ENCODE measurements around the gene DNAH8. TPM values are rescaled to one million over a fixed set of nuclear protein-coding genes. Genes with fewer than 3 reads are reported as not detected.

The DNAH8 gene
- total and polyA plus RNA-seq, 9 donors, result 0.58 to 4.3 (median 1.5) TPM

DNA sequence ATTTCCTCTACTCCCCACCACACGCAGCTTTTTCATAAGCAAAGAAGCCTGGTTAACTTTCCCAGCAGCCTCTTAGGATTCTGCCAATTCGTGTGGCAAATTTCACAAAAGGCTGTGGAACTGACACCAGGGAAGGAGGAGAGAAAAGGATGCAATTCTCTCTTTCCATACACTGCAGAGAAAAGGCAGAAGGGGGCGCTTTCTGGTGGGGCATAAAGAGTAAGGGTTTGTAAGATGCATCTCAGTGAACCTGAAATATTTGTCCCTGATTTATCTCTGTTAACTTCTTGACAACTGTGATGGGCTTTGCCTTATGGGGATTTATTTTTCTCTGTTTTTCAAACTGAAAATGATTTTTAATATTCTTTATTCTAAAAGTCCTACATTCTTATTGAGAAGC is 288.0 kb downstream of the DNAH8 start:
- DNase-seq, result no peak
- Histone ChIP-seq H3K9me3 (replicated peaks; ENCODE audit: control insufficient read depth, low read depth, low read length) (no peaks in the 10 kb centered on the region), H3K36me3 (ENCODE audit: control insufficient read depth, insufficient read depth, low read length) (no peaks in the 10 kb centered on the region), H3K27ac (ENCODE audit: low read length) (no peak overlapping the region), H3K4me1 (ENCODE audit: control insufficient read depth, insufficient read depth, low read length) (no peaks in the 10 kb centered on the region), H3K4me3 (ENCODE audit: low read length) (no peak overlapping the region), H3K27me3 (ENCODE audit: control insufficient read depth, insufficient read depth, low read length) (peaks cover 7% of the 10 kb centered on the region)
- no CpG with 5 or more reads among the region's 3 CpGs for WGBS (ENCODE audit: insufficient coverage)

DNA sequence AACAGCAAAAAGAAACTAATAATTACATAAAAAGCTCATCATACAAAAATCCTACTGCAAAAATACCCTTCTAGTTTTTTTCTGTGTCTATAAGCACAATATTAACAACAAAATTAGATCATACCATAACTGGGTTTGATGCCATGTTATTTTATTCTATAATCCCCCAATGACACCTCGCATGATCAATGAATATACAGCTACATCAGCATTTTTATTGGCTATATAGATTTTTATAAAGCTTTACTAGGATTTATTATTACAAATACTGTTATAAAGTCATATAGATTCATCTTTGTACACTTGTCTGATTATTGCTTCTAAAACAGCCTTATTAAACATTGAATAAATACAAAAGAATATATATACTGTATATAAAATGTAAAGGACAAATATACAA is 288.4 kb downstream of the DNAH8 start:
- H3K27ac ChIP-seq (ENCODE audit: low read length), result no peak overlapping the region
- peaks cover 7% of the 10 kb centered on the region for H3K27me3 ChIP-seq (ENCODE audit: control insufficient read depth, insufficient read depth, low read length)
- no peaks in the 10 kb centered on the region for H3K9me3 ChIP-seq (replicated peaks; ENCODE audit: control insufficient read depth, low read depth, low read length)
- no peak overlapping the region for H3K4me3 ChIP-seq (ENCODE audit: low read length)
- no peaks in the 10 kb centered on the region for H3K36me3 ChIP-seq (ENCODE audit: control insufficient read depth, insufficient read depth, low read length)
- no peaks in the 10 kb centered on the region for H3K4me1 ChIP-seq (ENCODE audit: control insufficient read depth, insufficient read depth, low read length)
- no CpG with 5 or more reads among the region's 1 CpG for WGBS (ENCODE audit: insufficient coverage)
- no peak for DNase-seq

DNA sequence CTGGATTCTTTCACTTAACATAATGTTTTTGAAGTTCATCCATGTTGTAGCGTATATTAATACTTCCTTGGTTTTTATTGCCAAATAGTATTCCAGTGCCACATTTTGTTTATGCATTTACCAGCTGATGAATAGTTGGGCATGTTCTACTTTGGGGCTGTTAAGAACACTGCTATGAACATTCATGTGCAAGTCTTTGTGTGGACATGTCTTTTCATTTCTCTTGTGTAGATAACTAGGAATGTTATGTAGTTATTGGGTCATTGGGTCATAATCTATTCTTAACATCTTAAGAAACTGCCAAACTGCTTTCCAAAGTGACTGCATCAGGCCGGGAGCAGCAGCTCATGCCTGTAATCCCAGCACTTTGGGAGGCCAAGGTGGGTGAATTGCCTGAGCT is 289.7 kb downstream of the DNAH8 start:
- H3K4me3 ChIP-seq (ENCODE audit: low read length), result no peak overlapping the region
- peaks cover 7% of the 10 kb centered on the region for H3K27me3 ChIP-seq (ENCODE audit: control insufficient read depth, insufficient read depth, low read length)
- no peaks in the 10 kb centered on the region for H3K36me3 ChIP-seq (ENCODE audit: control insufficient read depth, insufficient read depth, low read length)
- DNase-seq, result no peak
- WGBS (ENCODE audit: insufficient coverage), result no CpG with 5 or more reads among the region's 2 CpGs
- H3K4me1 ChIP-seq (ENCODE audit: control insufficient read depth, insufficient read depth, low read length), result no peaks in the 10 kb centered on the region
- no peak overlapping the region for H3K27ac ChIP-seq (ENCODE audit: low read length)
- no peaks in the 10 kb centered on the region for H3K9me3 ChIP-seq (replicated peaks; ENCODE audit: control insufficient read depth, low read depth, low read length)

DNA sequence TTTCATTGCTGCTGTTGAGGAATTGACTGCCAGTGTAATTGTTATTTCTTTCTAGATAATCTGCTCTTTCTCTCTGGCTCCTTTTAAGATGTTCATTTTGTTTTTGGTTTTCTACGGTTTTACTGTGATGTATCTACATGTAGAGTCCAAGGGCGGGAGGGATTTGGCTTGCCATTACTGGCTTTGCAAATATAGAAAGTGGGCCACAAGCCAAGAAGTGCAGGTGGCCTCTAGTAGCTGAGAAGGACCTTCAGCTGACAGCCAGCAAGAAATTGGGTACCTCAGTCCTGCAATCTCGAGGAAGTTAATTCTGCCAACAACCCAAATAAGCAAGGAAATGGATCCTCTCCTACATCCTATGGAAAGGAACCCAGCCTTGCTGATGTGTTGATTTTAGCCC is 290.7 kb downstream of the DNAH8 start:
- DNase-seq, result no peak
- no peak overlapping the region for H3K4me3 ChIP-seq (ENCODE audit: low read length)
- no peak overlapping the region for H3K27ac ChIP-seq (ENCODE audit: low read length)
- peaks cover 5% of the 10 kb centered on the region for H3K27me3 ChIP-seq (ENCODE audit: control insufficient read depth, insufficient read depth, low read length)
- no peaks in the 10 kb centered on the region for H3K36me3 ChIP-seq (ENCODE audit: control insufficient read depth, insufficient read depth, low read length)
- no peaks in the 10 kb centered on the region for H3K9me3 ChIP-seq (replicated peaks; ENCODE audit: control insufficient read depth, low read depth, low read length)
- WGBS (ENCODE audit: insufficient coverage), result 75% methylated on average over 1 of the region's 3 CpGs
- no peaks in the 10 kb centered on the region for H3K4me1 ChIP-seq (ENCODE audit: control insufficient read depth, insufficient read depth, low read length)

DNA sequence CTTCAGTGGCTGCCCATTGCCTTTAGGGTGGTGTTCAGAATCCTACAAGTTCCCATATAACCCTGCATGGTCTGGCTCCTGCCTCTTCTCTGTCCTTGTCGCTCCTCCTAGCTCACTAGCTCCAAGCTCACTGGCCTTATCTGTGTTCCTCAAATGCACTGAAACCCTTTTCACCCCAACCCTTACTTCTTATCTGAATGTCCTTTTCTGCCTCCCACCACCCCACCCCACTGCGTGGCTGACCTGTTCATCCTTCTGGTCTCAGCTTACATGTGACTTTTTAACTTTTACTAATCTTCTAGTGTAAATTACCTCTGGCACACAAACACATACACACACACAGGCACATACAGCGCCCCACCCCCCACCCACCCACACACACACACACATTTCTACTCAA is 292.5 kb downstream of the DNAH8 start:
- H3K27ac ChIP-seq (ENCODE audit: low read length), result no peak overlapping the region
- H3K27me3 ChIP-seq (ENCODE audit: control insufficient read depth, insufficient read depth, low read length), result peaks cover 5% of the 10 kb centered on the region
- no peak for DNase-seq
- no peaks in the 10 kb centered on the region for H3K4me1 ChIP-seq (ENCODE audit: control insufficient read depth, insufficient read depth, low read length)
- WGBS (ENCODE audit: insufficient coverage), result 88% methylated on average over 2 of the region's 3 CpGs
- no peaks in the 10 kb centered on the region for H3K36me3 ChIP-seq (ENCODE audit: control insufficient read depth, insufficient read depth, low read length)
- no peaks in the 10 kb centered on the region for H3K9me3 ChIP-seq (replicated peaks; ENCODE audit: control insufficient read depth, low read depth, low read length)
- H3K4me3 ChIP-seq (ENCODE audit: low read length), result no peak overlapping the region

DNA sequence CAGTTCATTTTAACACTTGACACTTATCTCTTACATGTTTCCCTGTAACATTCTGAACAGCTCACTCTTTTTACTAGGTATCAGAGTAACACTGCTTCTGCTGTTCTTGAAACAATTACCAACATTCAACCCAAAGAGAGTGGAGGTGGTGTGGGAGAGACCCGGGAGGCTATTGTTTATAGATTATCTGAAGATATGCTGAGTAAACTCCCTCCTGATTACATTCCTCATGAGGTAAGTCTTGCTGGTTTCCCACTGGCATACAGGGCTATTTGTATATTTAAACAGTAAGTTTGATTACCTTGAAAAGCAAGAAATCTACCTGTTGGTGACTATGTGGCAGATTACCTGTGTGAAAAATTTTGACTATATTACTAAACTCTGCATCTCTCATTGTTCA is 293.6 kb downstream of the DNAH8 start:
- no peaks in the 10 kb centered on the region for H3K4me1 ChIP-seq (ENCODE audit: control insufficient read depth, insufficient read depth, low read length)
- no CpG with 5 or more reads among the region's 1 CpG for WGBS (ENCODE audit: insufficient coverage)
- H3K4me3 ChIP-seq (ENCODE audit: low read length), result no peak overlapping the region
- DNase-seq, result no peak
- no peaks in the 10 kb centered on the region for H3K36me3 ChIP-seq (ENCODE audit: control insufficient read depth, insufficient read depth, low read length)
- H3K9me3 ChIP-seq (replicated peaks; ENCODE audit: control insufficient read depth, low read depth, low read length), result no peaks in the 10 kb centered on the region
- H3K27me3 ChIP-seq (ENCODE audit: control insufficient read depth, insufficient read depth, low read length), result peaks cover 5% of the 10 kb centered on the region
- no peak overlapping the region for H3K27ac ChIP-seq (ENCODE audit: low read length)

DNA sequence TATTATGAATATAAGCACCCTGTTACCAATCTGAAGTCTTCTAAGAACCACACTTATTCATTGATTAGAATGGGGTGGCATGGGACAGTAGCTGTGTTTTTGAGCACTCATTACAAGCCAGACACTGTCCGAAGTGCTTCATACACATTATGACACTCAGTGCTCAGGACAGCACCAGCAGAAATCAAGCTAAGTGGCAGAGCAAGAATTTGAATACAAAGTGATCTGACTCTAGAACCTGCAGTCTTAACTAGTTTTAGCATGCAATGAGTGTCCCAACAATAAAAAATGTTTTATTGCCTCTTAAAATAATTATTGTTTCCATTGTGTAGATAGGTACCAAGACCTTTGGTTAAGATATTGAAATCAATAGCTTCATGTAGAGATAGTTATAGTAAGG is 294.4 kb downstream of the DNAH8 start:
- Histone ChIP-seq H3K9me3 (replicated peaks; ENCODE audit: control insufficient read depth, low read depth, low read length) (no peaks in the 10 kb centered on the region), H3K4me3 (ENCODE audit: low read length) (no peak overlapping the region), H3K36me3 (ENCODE audit: control insufficient read depth, insufficient read depth, low read length) (no peaks in the 10 kb centered on the region), H3K27me3 (ENCODE audit: control insufficient read depth, insufficient read depth, low read length) (peaks cover 5% of the 10 kb centered on the region), H3K4me1 (ENCODE audit: control insufficient read depth, insufficient read depth, low read length) (no peaks in the 10 kb centered on the region), H3K27ac (ENCODE audit: low read length) (no peak overlapping the region)
- WGBS (ENCODE audit: insufficient coverage), result no CpG with 5 or more reads among the region's 1 CpG
- DNase-seq, result no peak

DNA sequence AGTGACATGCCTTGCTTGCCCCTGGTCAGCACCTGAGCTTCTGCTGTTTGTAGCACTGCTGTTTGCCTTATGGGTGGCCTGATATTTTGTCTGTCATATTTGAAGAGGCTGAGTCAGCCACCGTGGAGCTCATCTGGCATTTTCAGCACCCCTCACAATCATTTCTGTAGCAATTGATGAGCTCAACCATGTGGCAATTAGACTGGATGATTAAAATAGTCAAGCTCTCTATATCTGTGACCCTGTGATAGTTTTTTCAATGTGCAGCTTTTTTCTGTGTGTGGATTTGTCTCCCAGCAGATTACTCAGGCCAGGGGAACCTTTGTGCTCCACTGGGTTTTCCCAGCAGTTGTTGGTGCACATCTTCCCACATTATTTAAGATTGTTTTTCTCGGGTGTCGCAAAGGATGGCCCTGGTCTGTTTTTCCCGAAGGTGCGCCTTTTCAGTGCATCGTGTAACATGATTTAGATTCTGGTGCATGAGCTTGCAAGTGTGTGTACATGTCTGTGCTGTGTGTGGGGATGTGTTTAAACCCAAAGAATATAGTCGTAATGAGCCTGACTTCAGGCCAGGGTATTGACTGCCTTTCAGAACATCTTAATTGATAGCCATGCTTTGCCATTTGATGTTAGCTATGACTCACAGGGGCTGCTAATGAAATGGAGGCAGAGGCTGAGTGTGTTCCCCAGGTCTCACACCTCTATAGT is 301.9 kb downstream of the DNAH8 start:
- Histone ChIP-seq H3K9me3 (replicated peaks; ENCODE audit: control insufficient read depth, low read depth, low read length) (no peaks in the 10 kb centered on the region), H3K27me3 (ENCODE audit: control insufficient read depth, insufficient read depth, low read length) (no peaks in the 10 kb centered on the region), H3K4me1 (ENCODE audit: control insufficient read depth, insufficient read depth, low read length) (no peaks in the 10 kb centered on the region), H3K27ac (ENCODE audit: low read length) (no peak overlapping the region), H3K36me3 (ENCODE audit: control insufficient read depth, insufficient read depth, low read length) (no peaks in the 10 kb centered on the region), H3K4me3 (ENCODE audit: low read length) (no peak overlapping the region)
- 82% methylated on average over 3 of the region's 7 CpGs for WGBS (ENCODE audit: insufficient coverage)
- DNase-seq, result no peak

DNA sequence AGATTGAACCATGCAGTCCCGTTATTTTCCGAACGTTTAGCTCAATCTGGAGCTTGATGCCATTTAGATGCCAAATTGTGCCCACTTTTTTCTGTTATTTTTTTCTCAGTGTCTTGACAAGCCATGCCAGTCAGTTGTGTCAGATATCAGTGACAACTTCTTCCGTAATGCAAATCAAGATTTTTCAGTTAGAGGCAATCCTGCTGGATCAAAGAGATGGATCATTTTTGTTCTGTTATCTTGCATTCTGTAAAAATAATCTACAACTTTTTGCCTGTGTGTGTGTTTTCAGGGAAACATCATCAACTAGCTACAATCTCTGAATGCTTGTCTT is 302.4 kb downstream of the DNAH8 start:
- H3K27me3 ChIP-seq (ENCODE audit: control insufficient read depth, insufficient read depth, low read length), result no peaks in the 10 kb centered on the region
- H3K27ac ChIP-seq (ENCODE audit: low read length), result no peak overlapping the region
- no peaks in the 10 kb centered on the region for H3K9me3 ChIP-seq (replicated peaks; ENCODE audit: control insufficient read depth, low read depth, low read length)
- H3K4me3 ChIP-seq (ENCODE audit: low read length), result no peak overlapping the region
- DNase-seq, result no peak
- H3K36me3 ChIP-seq (ENCODE audit: control insufficient read depth, insufficient read depth, low read length), result no peaks in the 10 kb centered on the region
- 40% methylated on average over 2 of the region's 4 CpGs for WGBS (ENCODE audit: insufficient coverage)
- no peaks in the 10 kb centered on the region for H3K4me1 ChIP-seq (ENCODE audit: control insufficient read depth, insufficient read depth, low read length)

DNA sequence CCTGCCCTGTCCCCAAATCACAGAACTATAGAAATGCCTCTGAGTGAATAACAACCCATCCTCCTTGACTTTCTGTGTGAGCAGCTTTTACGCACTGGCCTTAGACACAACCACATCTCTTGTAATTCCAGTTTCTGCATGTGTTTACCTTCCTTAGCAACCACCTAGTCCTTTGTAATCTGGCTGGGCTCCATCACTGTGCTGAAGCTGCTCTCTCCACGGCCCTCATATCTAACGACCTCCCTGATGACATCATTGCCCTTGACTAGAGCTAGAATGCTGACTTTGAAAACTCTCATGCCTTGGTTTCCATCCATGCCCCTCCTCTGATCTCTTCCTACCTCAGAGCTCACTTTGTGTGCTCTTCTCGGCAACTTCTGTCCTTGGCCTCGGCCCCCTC is 303.0 kb downstream of the DNAH8 start:
- WGBS (ENCODE audit: insufficient coverage), result 48% methylated on average over 5 of the region's 5 CpGs
- Histone ChIP-seq H3K36me3 (ENCODE audit: control insufficient read depth, insufficient read depth, low read length) (no peaks in the 10 kb centered on the region), H3K27me3 (ENCODE audit: control insufficient read depth, insufficient read depth, low read length) (no peaks in the 10 kb centered on the region)

DNA sequence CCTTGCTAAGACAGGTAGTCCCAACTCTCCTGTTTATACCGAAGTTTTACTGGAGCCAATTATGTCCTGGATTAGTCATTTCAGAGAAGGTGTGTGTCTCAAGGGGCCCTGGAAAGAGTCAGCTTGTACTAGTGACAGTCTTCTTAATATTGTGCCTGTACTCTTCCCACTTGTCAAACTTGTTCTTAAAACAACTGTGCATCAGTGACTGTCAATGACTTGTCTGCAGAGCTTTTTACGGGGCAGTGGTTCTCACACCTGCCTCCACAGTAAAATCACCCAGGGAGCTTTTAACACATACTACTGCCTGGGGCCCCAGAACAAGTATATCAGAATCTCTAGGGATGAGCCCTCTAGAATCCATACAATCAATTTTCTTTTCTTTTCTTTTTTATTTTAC is 305.0 kb downstream of the DNAH8 start:
- Histone ChIP-seq H3K4me3 (ENCODE audit: low read length) (no peak overlapping the region), H3K4me1 (ENCODE audit: control insufficient read depth, insufficient read depth, low read length) (no peaks in the 10 kb centered on the region), H3K9me3 (replicated peaks; ENCODE audit: control insufficient read depth, low read depth, low read length) (no peaks in the 10 kb centered on the region), H3K27ac (ENCODE audit: low read length) (no peak overlapping the region), H3K36me3 (ENCODE audit: control insufficient read depth, insufficient read depth, low read length) (no peaks in the 10 kb centered on the region), H3K27me3 (ENCODE audit: control insufficient read depth, insufficient read depth, low read length) (no peaks in the 10 kb centered on the region)
- WGBS (ENCODE audit: insufficient coverage), result 40% methylated on average over 2 of the region's 2 CpGs
- DNase-seq, result no peak

More for the DNA sequence above, 303.0 kb downstream of the DNAH8 start:
- H3K27ac ChIP-seq (ENCODE audit: low read length), result no peak overlapping the region
- H3K4me1 ChIP-seq (ENCODE audit: control insufficient read depth, insufficient read depth, low read length), result no peaks in the 10 kb centered on the region
- no peak for DNase-seq
- H3K9me3 ChIP-seq (replicated peaks; ENCODE audit: control insufficient read depth, low read depth, low read length), result no peaks in the 10 kb centered on the region
- H3K4me3 ChIP-seq (ENCODE audit: low read length), result no peak overlapping the region
